Sigmoid colon (tissue), 4 donors: ENCODE data around the gene FSTL4.

Experiments
- CTCF ChIP-seq, 4 experiments: fragments of 450-650 bp in 3 of 4; fragments of 200-600 bp in 1 of 4; IDR thresholded peaks; one replicate each; pipeline ENCODE4 v1.5.1; 2016 to 2019; ENCODE audit warnings: antibody characterized with exemption in 4 of 4, mild to moderate bottlenecking in 3 of 4, moderate library complexity in 2 of 4
- EP300 ChIP-seq, 4 donors: sonication (generic); formaldehyde crosslinking; IDR thresholded peaks; one replicate each; pipeline ENCODE4 v1.6.1; 2017; ENCODE audit warnings: antibody characterized with exemption in 4 of 4
- POLR2A ChIP-seq, 2 donors: fragments of 450-650 bp; IDR thresholded peaks; one replicate each; pipeline ENCODE4 v1.6.1; 2016; ENCODE audit warnings: antibody characterized with exemption in 2 of 2, mild to moderate bottlenecking in 2 of 2, moderate library complexity in 2 of 2
- POLR2AphosphoS5 ChIP-seq, 4 donors: sonication (generic); formaldehyde crosslinking; IDR thresholded peaks; one replicate each; pipeline ENCODE4 v1.6.1; 2017; ENCODE audit warnings: antibody characterized with exemption in 4 of 4

GRCh38 chr5:133458435-133458834 lies 153.9 kb downstream of the FSTL4 start:
- TF ChIP-seq CTCF (IDR thresholded peaks at IDR 0.05) = no peak
- no peak for TF ChIP-seq POLR2A (IDR thresholded peaks at IDR 0.05)
- no peak for TF ChIP-seq POLR2AphosphoS5 (IDR thresholded peaks at IDR 0.05)
- TF ChIP-seq EP300 (IDR thresholded peaks at IDR 0.05) = no peak
